NCI-H345 treated with DMSO at 0.1 percent for 48 hours (cell line): ENCODE measurements around the gene ROBO1.

Source experiments
- DNase-seq: peaks from one replicate; lab custom pipeline; 2025; ENCODE audit not compliant: unreplicated experiment; lab: John Stamatoyannopoulos, UW

The ROBO1 gene

DNA sequence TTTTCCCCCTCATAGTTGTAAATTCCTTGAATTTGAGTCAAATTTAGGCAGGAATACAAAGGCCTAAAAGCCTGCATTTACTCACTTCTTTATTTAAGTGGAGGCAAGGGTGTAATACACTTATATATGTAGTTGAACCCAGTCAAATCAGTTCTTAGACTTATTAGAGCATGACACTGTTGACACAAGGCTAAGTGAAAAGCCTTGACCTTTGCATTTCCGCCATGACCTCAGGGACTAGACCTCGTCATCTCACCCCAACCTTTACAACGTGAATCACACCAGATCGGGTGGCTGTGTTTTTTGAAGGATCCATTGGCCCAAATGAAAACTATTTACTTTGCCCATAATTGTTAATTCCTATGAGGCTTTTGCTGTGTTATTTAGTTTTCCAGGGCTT lies 774.4 kb downstream of the ROBO1 start:
- no peak for DNase-seq

DNA sequence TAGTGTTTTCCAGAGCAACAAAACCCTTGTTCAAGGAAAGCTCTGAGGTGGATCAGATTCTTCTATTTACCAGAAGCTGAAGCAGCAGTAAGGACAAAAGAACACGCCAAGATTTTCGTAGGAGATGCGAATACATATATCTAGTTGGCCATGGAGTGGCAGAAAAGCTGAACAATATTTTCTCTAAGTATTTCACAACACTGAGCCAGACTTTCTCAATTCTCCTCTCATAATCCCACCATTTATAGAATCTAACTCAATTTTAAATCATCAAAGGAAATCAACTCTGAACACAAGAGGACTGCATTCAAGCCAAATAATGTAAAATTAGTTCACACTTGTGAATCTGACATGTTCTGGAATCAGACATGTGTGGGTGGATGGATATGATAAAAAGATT lies 775.0 kb downstream of the ROBO1 start:
- DNase-seq: no peak

DNA sequence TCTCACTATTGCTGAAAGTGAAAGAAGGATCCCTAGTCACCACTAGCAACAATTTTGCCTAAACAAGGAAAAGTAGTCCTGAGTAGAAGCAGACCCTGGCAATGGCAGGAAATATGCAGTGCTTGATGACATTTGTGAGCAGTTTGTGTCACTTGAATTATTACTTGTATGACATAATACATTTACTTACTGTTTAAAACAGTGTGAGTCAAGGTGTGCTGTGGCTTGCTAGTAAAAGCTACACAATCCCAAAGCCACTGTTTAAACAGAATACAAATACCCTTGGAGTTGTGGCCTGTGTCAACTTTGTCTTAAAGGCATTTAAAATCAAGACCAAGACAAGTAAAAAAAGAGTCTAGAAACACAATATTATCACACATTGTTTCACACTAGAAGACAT lies 775.4 kb downstream of the ROBO1 start:
- DNase-seq: no peak

DNA sequence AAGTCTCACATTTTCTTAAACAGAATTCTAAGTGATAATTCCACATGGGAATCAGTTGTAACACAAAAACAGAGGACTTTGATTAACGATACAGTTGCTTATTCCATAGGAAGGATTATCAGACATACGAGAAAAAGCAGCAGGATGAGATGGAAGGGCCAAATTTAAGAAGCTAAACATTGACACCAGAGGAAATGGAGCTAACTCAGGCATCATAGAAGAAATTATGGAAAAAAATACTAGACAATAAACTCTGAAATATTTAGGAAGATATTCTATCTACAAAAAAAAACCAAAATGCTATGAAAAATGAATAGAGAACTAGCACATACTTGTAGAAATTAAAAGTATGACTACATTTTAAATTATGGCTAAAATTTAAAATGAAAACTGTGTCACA lies 776.1 kb downstream of the ROBO1 start:
- DNase-seq: no peak

DNA sequence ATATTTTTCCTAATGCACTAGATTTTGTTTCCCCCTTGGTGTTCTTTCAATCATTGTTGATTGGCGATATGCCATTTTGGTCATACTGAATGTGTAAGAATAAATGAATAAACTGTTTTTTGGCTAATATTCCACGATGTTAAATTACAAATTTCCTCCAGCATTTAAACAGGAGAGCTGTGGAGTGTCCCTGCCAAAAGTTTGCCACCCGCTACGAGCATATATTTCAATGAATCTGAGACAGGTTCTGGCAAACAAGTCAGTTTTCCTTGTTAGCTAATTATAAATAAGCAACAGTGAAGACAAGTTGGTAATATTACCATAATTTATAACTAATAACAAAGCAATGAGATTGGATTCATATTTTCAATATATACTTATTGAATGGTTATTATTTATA lies 777.6 kb downstream of the ROBO1 start:
- DNase-seq: no peak

DNA sequence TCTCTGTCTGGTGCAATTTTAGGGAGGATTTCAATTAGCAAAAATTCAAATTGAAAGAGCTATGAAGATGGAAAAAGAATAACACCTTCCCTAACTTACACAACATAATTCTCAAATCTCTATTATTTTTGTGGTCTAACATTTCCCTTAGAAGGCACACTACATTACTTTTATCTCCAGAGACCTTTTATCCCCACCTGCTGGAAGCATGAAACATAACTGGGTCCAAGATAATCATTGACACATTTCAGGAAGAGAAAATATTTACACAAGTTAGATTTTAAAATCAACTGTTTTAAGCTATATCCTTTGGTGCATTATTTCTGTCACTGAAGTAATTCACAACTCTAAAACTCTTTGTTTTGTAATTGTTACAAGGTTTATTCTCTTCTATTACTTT lies 779.5 kb downstream of the ROBO1 start:
- DNase-seq: no peak

DNA sequence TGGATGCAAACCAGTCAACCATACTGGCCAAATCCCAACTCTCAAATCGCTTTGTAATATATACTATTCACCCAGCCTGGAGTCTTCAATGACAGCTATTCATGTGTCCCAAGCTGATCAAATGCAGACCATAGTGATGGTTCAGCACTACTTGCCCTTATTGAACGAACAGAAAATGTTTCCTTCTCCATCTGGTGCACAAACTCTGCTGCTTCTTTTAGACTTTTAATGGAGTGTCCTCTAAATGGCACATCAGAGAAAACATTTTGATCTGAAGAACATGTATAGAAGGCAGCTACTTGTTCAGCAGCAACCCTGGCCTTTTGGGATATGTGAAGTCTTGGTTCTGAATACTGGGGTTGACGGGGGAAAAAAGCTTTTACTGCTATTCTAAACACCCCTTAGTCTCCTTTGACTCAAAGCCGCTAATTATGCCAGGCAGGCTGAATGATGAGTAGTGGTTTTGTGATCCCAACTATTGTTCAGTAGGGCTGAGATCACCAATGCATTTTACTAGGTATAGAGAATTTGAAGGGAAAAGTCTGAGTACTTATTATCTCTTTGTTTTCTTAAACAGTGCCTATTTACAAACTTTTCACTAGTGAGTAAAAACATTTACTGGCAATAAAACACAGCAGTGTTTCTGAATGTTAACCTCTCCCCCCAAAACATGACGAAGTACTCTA lies 781.2 kb downstream of the ROBO1 start:
- DNase-seq: no peak

DNA sequence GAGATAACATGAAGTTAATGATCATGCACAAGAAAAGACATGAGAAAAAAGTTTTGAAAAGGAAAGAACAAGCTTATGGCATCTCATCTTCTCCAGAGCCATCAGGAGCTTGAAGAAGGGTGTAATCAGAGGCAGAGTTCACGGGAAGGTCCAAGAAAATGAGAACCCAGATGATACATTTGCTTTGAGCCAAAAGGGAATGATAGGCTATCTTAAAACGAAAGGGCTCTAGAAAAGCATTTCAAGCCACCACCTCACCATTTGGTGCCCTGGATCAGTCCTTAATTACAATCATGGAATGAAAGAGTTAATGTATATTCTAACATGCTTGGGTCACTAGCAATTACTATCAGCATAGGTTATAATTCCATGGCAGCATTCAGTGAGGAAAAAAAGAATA lies 781.8 kb downstream of the ROBO1 start:
- no peak for DNase-seq

DNA sequence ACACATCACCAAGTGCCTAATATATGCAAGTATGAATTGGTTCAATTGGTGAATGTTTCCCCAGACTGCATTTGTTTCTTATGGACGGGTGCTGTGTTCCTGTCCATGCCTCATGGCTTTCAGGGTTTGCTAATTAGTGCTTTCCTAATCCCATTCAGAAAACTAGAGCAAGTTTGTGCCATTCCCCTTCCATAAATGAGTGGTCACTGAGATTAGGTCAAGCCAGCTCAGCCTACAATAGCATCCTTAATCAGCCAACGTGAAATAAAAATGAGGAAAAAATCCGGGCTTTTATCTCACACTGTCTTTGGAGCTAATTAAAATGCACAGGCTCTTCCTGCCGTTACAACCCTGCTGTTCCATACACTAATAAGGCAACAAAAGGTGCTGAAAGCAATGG lies 788.8 kb downstream of the ROBO1 start:
- DNase-seq: no peak

DNA sequence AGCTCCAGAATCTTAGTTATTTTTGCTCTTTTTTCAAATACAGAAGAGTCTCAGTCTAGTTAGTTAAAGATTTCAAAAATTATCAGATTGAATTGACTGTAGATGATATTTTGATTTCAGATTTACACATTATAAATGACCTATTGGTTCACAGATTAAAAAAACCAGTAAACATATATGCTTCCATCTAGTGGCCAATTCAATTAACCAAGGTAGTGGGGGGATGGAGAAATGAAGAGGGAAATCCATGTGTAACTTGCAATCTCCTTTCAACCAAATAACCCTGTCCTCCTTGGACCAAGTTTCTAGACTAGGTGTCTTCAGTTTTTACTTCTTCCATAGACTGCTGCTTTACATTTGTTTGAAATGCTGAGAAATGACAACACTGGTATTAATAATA lies 789.8 kb downstream of the ROBO1 start:
- no peak for DNase-seq

DNA sequence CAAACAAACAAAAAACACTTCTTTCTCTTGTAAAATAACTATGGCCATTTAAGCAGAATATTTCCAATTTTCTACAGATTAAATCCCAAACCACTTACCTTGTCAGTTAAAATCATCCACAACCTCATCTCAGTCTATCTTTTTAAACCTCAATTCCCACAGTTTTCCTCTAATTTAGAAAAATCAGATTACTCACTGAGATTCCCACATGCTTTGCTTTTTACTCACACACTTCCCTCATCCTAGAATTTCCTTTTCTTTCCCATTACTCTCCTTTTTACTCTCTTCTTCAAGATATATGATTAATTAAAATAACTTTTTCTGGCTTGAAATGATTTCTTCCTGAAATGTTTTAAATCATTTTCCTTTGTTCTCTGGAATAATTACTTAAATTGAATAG lies 790.7 kb downstream of the ROBO1 start:
- DNase-seq: no peak

DNA sequence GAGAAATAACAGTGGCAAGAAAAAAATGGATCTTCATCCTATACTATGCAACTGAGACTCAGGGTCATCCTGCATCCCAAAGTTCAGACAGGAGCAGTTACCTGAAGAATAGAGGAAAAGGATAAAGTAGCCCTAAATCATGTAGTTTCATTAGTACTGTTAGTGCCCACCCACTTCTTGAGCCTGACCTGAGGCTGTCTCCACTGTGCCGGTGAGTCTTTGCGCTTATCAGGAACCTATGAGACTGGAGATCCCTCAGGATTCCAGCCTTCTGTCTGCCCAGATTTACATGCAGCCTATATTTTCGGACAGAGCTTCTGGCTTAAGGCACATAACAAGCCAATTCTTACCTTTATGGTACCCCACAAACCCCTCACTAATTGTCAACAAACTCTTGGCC lies 791.6 kb downstream of the ROBO1 start:
- DNase-seq: no peak

DNA sequence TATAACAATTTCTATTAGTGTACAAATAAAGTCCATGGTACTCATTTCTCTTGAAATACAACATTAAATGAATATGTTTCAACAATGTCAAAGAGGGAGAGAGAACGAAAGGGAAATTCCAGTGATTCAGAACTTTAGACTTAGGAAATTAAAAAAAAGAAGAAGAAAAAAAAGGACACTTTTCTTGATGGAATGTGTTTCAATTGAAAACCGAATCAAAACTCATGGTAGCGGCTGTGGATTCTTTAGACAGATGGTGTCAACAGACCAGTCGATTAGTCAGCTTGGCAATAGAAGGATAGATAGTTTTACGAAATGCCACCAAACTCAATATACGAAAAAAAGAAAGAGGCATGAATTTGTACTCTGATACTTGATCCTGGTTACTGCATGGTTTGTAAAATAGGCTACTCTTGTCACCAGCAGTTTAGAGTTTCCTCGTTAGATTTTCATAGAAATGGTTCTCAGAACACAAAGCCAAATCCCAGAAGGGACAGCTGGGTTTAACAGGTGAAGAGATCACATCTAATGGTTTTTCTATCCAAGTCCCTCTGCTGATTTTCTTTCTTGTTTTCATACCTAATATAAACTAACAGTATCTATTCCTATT lies 793.5 kb downstream of the ROBO1 start:
- no peak for DNase-seq

DNA sequence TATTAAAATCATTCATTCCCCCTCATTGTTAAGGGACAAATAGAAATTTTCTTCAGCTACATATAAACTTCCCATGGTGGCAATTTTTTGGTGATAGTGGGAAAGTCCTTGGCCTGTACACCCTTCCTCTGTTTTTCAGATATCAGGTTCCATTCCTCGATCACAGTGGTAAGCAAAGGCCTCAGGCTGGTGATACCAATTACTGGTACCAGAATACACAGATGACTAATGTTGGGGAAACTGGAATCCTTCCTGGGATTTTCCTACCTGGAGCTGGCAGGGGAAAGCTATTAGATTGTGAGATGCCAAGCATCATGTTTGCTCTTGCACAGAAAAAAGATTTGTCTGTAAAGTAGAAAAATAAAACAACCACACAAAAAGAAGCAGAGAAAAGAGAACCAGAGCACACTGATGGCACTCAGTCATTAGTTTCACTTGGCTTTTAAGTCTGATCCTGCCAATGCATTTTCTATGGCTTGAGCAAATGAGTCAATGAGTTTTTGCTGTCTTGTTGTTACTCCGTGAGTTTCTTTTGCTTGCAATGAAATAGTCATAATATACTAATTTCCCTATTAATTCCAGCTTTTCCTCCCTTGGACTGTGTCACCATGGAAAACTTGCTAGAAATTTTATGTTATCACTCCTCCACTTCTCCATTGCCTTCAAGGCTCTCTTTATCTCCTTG lies 795.0 kb downstream of the ROBO1 start:
- no peak for DNase-seq

DNA sequence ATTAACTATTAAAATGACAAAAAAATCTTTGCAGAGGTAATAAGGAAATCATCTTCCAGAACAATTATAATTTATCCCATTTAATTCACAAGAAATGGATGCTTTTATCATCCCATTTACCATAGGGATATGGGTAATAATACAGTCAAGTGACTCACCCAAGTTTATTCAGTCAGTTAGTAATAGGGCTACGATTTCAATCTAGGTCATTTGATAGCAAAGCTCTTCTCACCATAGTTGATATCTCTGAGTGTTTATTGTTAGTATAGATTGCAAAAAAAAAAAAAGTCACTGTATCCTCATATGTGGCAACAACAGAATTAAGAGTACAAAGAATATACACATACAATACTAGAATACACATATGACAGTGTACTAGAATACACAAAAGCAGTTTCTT lies 797.1 kb downstream of the ROBO1 start:
- no peak for DNase-seq

DNA sequence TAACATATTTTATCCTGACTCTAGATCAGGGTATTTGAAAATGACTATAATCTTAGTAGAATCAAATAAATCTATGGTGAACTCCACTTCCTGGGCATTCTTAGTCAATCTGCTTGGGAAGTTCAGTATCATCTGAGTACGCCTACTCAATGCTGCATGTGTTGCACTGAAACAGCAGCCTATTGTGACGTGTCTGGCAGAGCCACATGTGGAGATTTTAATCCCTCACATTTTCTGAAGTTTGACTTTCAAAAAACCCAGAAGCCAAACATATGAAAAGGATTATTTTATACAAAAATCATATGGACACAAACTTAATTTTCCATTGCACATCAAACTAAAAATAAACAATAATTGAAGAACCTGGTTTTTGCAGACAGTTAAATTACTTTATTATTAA lies 798.3 kb downstream of the ROBO1 start:
- no peak for DNase-seq

DNA sequence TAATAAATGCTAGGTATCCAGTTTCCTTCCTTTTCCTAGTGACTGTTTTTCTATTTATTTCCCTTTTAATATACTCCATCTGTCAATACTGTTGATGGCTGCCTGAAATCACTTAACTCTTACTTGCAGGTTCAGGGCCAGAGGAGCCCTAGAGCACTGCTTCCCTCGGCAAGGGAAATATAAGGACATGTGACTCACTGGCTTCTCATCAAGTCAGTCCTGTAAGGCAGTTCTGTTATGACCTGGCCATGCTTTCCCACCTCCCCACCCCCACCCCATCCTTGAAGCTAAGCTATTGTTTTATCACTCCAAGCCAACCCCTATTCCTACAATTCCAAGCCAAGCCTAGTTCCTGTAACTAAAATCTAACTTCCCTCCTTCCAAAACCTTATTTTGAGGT lies 800.7 kb downstream of the ROBO1 start:
- DNase-seq: no peak

DNA sequence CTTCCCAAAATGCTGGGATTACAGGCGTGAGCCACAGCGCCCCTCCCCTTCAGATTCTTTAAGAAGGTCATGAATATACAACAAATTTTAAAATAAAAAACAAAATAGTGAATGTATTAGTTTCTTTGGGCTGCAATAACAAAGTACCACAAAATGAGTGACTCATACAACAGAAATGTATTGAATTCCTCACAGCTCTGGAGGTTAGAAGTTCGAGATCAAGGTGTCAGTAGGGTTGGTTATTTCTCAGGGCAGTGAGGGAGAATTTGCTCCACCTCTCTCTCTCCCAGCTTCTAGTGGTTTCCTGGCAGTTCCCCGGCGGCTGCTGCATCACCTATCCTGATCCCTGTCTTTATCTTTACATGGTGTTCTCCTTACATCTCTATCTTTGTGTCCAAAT lies 804.0 kb downstream of the ROBO1 start:
- DNase-seq: no peak

DNA sequence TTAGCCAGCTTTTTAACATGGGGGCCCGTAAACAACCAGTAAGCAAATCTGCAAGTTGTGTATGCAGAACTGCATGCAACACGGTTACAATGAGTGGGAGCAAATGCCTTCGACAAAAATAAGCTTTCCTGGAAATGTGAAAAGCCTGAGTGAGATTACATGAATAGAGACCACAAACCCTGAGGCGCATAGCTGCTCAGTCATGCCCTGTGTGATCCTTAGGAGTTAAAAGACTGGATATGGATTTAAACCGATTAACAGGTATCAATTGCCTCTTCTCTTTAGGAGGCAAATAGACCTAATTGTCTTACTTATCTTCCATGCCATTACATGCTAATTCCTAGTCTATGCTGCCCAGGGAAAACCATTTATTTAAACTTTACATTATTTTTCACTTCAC lies 810.3 kb downstream of the ROBO1 start:
- DNase-seq: no peak

DNA sequence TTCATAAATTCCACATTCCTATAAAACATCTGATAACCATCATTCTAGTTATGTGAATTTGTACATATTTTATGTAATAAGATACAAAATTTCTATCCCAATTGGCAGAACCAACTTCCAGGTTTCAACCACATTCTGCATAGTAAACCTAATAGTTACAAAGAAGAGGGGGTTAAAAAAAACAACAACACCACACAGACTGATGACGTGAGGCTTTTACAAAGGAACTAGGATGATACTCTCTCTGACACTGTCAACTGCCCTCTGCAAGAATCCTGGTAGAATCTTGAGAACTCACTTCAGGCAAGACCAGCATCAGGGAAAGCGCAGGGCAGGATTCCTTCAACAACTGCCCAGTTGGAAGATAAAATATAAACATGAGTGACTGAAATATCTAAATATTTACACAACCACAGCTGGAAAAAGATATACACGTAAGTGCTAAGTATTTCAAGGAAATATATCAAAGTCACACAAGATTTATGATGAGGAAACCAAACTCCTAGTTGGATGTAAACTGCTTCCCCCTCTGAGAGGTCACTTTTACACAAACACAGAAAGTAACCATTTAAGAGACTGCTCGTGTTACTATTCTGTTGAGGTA lies 816.4 kb downstream of the ROBO1 start:
- DNase-seq: no peak

DNA sequence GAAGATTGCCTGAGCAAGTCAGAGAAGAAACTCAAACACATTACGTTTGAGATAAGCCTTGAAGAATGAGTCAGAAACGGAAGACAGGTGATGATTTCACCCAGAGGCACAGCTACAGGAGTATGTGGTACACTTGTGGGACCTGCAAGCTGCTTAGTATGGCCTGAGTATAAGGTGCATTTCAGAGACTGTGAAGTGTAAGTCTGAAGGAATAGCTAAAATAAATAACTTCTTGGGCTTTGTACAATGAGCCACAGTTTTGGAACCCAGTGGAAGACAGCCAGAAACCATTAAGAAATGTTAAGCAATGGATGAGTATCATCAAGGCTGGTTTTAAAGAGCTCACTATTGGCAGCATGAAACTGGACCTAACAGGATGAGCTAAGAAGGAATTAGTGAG lies 826.2 kb downstream of the ROBO1 start:
- no peak for DNase-seq

DNA sequence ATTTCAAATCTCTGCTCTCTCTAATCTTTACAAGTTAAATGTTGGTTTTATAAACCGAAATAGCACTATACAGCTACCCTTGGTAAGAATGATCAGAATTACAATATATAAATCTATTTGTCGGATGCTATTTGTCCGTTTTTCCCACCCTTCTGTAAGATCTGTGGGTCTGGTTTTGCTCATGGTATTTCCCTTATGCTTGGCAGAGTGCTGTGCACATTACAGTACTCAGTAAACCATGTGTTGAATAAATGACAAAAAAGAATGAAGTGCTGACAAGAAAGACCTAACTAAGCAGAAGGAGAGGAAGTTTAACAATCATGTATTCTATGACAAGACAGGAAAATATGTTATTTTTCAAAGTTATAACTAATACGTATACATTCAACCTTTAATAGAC lies 827.2 kb downstream of the ROBO1 start:
- no peak for DNase-seq
